Mammary epithelial cell (primary cell): Measurements from ENCODE around the gene JMJD8.

Experiments
- EZH2 ChIP-seq: IDR thresholded peaks from 2 replicates; pipeline ENCODE4 v1.6.1; 2012; ENCODE audit warnings: low read length, inconsistent platforms, borderline replicate concordance
- TF ChIP-seq, protein P1 (sequence below), 2 donors: IDR thresholded peaks in 1 of 2; conservative IDR thresholded peaks in 1 of 2; 2 replicates each; pipeline ENCODE4 v1.5.1; 2011 to 2012; ENCODE audit warnings: inconsistent platforms in 2 of 2, low read length in 2 of 2, mild to moderate bottlenecking in 2 of 2, control low read depth in 1 of 2, low read depth in 1 of 2; ENCODE audit not compliant: insufficient read depth in 1 of 2; ENCODE audit errors: extremely low read depth in 1 of 2

DNA sequence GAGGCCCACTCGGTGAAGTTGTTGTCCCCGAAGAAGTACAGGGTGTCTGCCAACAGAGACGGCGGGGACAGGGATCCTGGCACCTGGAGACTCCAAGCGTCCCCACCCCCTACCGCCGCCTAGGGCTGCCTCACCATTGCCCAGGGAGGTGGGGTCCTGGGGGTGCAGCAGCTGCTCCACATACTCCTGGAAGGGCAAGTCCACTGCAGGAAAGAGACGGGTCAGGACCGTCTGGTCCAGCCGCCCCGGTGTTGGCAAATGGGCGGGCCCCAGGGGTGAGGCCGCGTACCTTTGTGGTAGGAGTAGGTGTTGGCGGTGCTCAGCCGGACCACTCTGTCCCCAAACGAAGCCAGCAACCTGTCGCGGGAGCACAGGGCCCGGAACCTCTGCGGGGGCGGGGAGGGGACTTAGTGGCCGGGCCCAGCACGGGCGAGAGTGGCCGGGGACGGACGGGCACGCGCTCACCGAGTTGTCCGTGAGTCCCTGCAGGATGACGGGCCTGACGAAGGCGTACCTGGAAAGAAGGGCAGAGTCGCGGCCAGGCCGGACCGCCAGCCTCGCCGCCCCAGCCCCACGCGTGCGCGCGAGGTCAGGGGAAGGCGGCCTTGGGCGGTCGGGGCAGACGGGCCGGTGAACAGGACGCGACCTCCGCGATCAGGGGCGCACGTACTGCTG is 601 bp downstream of the JMJD8 start:
- TF ChIP-seq, protein P1, sequence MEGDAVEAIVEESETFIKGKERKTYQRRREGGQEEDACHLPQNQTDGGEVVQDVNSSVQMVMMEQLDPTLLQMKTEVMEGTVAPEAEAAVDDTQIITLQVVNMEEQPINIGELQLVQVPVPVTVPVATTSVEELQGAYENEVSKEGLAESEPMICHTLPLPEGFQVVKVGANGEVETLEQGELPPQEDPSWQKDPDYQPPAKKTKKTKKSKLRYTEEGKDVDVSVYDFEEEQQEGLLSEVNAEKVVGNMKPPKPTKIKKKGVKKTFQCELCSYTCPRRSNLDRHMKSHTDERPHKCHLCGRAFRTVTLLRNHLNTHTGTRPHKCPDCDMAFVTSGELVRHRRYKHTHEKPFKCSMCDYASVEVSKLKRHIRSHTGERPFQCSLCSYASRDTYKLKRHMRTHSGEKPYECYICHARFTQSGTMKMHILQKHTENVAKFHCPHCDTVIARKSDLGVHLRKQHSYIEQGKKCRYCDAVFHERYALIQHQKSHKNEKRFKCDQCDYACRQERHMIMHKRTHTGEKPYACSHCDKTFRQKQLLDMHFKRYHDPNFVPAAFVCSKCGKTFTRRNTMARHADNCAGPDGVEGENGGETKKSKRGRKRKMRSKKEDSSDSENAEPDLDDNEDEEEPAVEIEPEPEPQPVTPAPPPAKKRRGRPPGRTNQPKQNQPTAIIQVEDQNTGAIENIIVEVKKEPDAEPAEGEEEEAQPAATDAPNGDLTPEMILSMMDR (conservative IDR thresholded peaks at IDR 0.05 in 1 of 2, IDR thresholded peaks at IDR 0.05 in 1 of 2; ENCODE audit: extremely low read depth in 1 of 2, insufficient read depth in 1 of 2, low read depth in 1 of 2, low read length in 2 of 2) = no peak
- no peak for TF ChIP-seq EZH2
